GM19463 (cell line): ENCODE measurements around the gene EEF2KMT.

ENCODE experiments used
- ATAC-seq: cut with Tn5 transposase; IDR thresholded peaks from one replicate; pipeline ENCODE4 v1.9.1; 2021; ENCODE audit warnings: mild to moderate bottlenecking, moderate library complexity; ENCODE audit not compliant: unreplicated experiment

Gene EEF2KMT

DNA sequence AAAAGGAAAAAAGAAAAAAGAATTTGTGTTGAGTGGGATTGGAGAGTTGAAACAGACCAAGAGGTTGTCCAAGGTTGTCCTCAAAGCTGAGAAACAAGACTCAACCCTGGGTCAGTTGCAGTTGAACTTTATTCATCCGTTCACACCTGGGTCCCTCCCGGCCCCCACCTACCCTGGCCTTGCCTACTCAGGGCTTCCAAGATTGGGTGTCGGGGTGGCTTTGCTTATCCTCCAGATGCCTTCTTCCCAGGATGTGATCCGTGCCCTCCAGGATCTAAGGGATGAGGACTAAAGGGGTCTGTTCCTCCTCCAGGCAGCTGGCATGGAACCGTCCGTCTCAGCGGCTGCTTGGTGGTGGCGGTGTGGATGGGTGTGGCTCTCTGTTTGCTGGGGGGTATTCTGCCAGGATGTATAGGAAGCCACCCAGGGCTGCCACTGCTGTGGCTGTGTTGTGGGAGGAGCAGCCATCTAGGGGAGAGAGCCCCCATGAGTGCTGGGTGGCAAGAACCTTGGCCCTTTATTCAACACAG, 53.5 kb downstream of the EEF2KMT start:
- no peak for ATAC-seq

DNA sequence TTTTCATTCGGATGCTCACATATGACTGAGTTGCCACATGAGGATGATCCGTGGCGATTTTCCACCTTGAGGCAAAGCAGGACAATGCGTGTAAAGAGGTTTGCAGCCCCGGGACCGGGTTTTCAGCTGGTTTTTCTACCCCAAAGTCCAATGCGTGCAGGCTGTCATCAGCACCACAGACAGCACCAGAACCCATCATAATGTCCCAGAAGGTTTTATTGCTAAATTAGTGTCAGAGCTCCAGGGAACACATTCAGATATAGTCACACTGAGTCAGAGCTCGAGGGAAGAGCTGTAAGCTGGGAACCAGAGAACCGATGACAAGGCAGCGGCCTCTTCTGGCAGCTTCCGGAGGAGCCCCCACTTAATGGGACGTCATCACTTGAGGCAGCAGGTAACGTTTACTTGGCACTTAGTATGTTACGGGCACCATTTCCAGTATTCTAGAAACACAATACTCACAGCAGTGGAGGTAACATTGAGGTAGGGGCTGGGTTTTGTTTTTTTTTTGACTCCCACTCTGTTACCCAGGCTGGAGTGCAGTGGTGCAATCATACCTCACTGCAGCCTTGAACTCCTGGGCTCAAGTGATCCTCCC, 54.9 kb downstream of the EEF2KMT start:
- no peak for ATAC-seq

DNA sequence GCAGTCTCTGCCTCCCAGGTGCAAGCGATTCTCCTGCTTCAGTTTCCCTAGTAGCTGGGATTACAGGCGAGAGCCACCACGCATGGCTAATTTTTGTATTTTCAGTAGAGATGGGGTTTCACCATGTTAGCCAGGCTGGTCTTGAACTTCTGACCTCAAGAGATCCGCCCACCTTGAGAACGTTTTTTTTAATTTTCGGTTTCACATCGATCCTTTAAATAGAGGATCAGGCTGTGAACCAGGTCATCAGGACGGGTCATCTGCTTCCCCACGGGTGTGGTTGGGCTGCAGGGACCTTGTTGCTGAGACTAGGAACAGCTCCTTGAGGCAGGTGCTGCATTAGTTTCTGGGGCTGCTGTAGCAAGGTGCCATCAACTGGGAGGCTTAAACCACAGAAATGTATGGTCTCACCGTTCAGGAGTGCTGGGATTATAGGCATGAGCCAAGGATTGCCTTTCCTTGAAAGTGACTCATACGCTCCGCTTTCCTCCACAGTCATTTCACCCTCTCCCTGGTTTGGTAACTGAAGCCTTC, 55.9 kb downstream of the EEF2KMT start:
- ATAC-seq: peak; percentile 89

DNA sequence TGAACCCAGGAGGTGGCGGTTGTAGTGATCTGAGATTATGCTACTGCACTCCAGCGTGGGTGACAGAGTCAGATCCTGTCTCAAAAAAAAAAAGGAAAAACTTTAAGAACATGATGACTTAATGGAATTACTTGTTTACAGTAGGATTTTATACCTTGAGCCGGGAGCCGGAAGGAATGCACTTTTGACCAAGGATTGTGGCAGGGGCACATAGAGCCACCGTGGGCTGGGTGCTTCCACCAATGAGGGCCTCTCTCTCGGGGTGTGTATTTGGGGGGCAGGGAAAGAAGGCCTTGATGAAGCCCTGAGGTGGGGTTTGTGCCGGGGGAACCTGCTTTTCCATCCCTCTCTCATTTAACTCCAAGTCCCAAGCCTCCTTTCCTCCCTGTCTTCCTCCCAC, 57.1 kb downstream of the EEF2KMT start:
- no peak for ATAC-seq

DNA sequence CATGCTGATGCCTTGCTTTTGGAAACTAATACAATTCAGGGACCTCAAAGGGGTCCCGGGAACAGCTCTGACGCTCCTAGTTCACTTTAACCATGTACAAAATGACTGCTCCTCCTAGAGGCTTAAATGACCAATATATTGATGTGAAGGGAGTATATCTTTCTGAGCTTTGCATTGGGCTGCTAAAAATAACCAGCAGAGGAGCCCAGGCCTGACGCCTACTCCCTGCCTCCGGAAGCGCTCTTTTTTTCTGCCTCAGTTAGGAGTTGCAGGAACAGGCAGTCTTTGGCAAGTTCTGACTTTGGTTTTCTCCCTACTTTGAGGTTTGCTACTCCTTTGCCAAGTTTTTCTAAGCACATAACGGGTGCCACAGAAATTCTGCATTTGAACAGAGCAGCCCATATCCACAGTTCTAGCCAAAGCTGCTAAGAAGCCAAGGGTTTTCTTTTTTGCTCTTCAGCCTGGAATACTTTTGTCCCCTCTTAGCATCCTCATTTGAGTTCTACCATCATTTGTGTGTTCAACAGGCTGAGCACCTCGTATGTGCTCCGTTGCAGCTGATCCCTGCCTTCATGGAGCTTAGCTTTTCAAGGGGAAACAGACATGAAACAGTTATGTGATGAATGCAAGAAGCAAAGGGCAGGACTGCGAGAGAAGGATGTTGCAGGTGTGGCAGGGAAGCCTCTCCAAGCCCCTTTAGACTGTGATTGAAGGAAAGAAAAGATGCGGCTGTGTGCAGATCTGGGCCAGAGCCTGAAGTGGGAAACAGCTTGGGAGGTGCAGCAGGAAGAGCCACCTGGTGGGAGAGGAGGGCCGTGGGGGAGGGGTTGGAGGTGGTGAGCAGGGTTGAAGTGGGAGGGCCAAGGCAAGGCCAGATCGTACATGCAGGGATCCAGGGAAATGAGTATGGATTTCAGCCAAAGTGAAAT, 61.1 kb downstream of the EEF2KMT start:
- ATAC-seq: no peak

DNA sequence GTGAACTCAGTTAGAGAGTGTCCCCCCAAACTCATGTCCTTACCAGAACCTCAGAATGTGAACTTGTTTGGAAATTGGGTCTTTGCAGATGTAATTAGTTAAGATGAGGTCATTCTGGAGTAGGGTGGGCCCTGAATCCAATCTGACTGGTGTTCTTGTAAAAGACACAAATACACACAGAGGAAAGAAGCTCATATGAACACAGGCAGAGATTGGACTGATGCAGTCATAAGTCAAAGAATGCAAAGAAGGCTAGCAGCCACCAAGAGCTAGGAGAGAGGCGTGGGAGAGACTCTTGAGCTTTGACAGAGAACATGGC, 61.7 kb downstream of the EEF2KMT start:
- ATAC-seq: no peak
